Measurements from ENCODE around the gene MMP24. TPM values are rescaled to one million over a fixed set of nuclear protein-coding genes. Genes with fewer than 3 reads are reported as not detected.
"Not testable (repeated sequence)": the region's sequence is repeated elsewhere in the genome, so short reads cannot be mapped to it uniquely, and the experiment has no call there.

Gene MMP24
- 10 to 100 TPM; 15.3 to 24.2 TPM for total RNA-seq
- polyA plus RNA-seq (ENCODE audit: insufficient read length in 2 of 2), result 10 to 100 TPM; 46.6 to 51.0 TPM
- long read RNA-seq, donor 1, full-length matches to known transcripts, result 25 of 271 reads
- long read RNA-seq, donor 1, partial matches to known transcripts, result 191 of 271 reads
- long read RNA-seq, donor 1, other reads (novel, unspliced or antisense), result 55 of 271 reads
- long read RNA-seq, donor 2, full-length matches to known transcripts, result 1 of 7 reads
- long read RNA-seq, donor 2, partial matches to known transcripts, result 6 of 7 reads
- long read RNA-seq, donor 2, other reads (novel, unspliced or antisense), result 0 of 7 reads
- long read RNA-seq, donor 3, full-length matches to known transcripts, result 4 of 4 reads
- long read RNA-seq, donor 3, partial matches to known transcripts, result 0 of 4 reads
- long read RNA-seq, donor 3, other reads (novel, unspliced or antisense), result 0 of 4 reads
- long read RNA-seq, donor 4, partial matches to known transcripts, result 29 of 109 reads
- long read RNA-seq, donor 4, other reads (novel, unspliced or antisense), result 80 of 109 reads

- Histone ChIP-seq H3K9me3 (ENCODE audit: control insufficient read depth, insufficient read depth, low read length) (no peaks in the 10 kb centered on the region), H3K27ac (ENCODE audit: low read depth, low read length) (no peak within 1 kb of the TSS), H3K36me3 (ENCODE audit: control insufficient read depth, insufficient read depth, low read length) (no peaks in the 10 kb centered on the region), H3K27me3 (ENCODE audit: control insufficient read depth, insufficient read depth, low read length) (peaks cover 4% of the 10 kb centered on the region), H3K4me1 (ENCODE audit: control insufficient read depth, insufficient read depth, low read length) (peaks cover 14% of the 10 kb centered on the region), H3K4me3 (ENCODE audit: low read depth, low read length) (peak within 1 kb of the TSS; percentile 35)
- DNase-seq (ENCODE audit: low read depth in 4 of 6, low spot score in 6 of 6), result peak in 2 of 6 donors; percentile 16 to 36
- WGBS (ENCODE audit: insufficient coverage), result 0% methylated on average over 57 of the region's 70 CpGs
Measured at GRCh38 chr20:35226126-35226883, at the start of gene MMP24. TSS of gene MMP24 (plus strand) at chr20:35226690. CDS start at chr20:35226739, 49 bp downstream.

GRCh38 chr20:35179292-35180212, 46.9 kb upstream of the MMP24 start:
- peaks cover 4% of the 10 kb centered on the region for H3K36me3 ChIP-seq (ENCODE audit: control insufficient read depth, insufficient read depth, low read length)
- WGBS (ENCODE audit: insufficient coverage), result 87% methylated on average over 9 of the region's 11 CpGs
- H3K4me1 ChIP-seq (ENCODE audit: control insufficient read depth, insufficient read depth, low read length), result peaks cover 6% of the 10 kb centered on the region
- H3K9me3 ChIP-seq (ENCODE audit: control insufficient read depth, insufficient read depth, low read length), result no peaks in the 10 kb centered on the region
- DNase-seq (ENCODE audit: low read depth in 4 of 6, low spot score in 6 of 6), result no peak
- H3K27me3 ChIP-seq (ENCODE audit: control insufficient read depth, insufficient read depth, low read length), result no peaks in the 10 kb centered on the region
- H3K27ac ChIP-seq (ENCODE audit: low read depth, low read length), result no peak overlapping the region
- no peak overlapping the region for H3K4me3 ChIP-seq (ENCODE audit: low read depth, low read length)

GRCh38 chr20:35180266-35180665, 46.2 kb upstream of the MMP24 start:
- DNase-seq (ENCODE audit: low read depth in 4 of 6, low spot score in 6 of 6), result no peak
- Histone ChIP-seq H3K4me3 (ENCODE audit: low read depth, low read length) (no peak overlapping the region), H3K9me3 (ENCODE audit: control insufficient read depth, insufficient read depth, low read length) (no peaks in the 10 kb centered on the region), H3K36me3 (ENCODE audit: control insufficient read depth, insufficient read depth, low read length) (peaks cover 4% of the 10 kb centered on the region), H3K27ac (ENCODE audit: low read depth, low read length) (no peak overlapping the region), H3K27me3 (ENCODE audit: control insufficient read depth, insufficient read depth, low read length) (no peaks in the 10 kb centered on the region), H3K4me1 (ENCODE audit: control insufficient read depth, insufficient read depth, low read length) (no peaks in the 10 kb centered on the region)
- WGBS (ENCODE audit: insufficient coverage), result 89% methylated on average over 4 of the region's 5 CpGs

GRCh38 chr20:35181731-35182130, 44.8 kb upstream of the MMP24 start:
- Histone ChIP-seq H3K27me3 (ENCODE audit: control insufficient read depth, insufficient read depth, low read length) (no peaks in the 10 kb centered on the region), H3K4me3 (ENCODE audit: low read depth, low read length) (no peak overlapping the region), H3K4me1 (ENCODE audit: control insufficient read depth, insufficient read depth, low read length) (no peaks in the 10 kb centered on the region), H3K36me3 (ENCODE audit: control insufficient read depth, insufficient read depth, low read length) (no peaks in the 10 kb centered on the region), H3K9me3 (ENCODE audit: control insufficient read depth, insufficient read depth, low read length) (no peaks in the 10 kb centered on the region), H3K27ac (ENCODE audit: low read depth, low read length) (no peak overlapping the region)
- DNase-seq (ENCODE audit: low read depth in 4 of 6, low spot score in 6 of 6), result no peak

DNA sequence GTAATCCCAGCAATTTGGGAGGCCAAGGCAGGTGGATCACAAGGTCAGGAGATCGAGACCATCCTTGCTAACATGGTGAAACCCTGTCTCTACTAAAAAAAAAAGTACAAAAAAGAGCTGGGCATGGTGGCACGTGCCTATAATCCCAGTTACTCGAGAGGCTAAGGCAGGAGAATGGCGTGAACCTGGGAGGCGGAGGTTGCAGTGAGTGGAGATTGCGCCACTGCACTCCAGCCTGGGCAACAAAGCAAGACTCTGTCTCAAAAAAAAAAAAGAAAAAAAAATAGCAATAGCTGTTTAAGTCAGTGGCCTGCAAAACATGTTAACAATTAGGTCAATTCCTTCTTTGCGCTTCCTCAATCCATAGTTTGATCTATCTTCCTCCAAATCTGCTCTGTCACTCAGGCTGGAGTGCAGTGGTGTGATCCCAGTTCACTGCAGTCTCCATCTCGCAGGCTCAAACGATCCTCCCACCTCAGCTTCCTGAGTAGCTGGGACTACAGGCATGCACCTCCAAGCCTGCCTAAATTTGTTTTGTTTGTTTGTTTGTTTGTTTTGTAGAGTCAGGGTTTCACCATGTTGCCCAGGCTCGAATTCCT, 39.7 kb upstream of the MMP24 start:
- 89% methylated on average over 9 of the region's 10 CpGs for WGBS (ENCODE audit: insufficient coverage)
- H3K27me3 ChIP-seq (ENCODE audit: control insufficient read depth, insufficient read depth, low read length); H3K9me3 ChIP-seq (ENCODE audit: control insufficient read depth, insufficient read depth, low read length); H3K4me3 ChIP-seq (ENCODE audit: low read depth, low read length); H3K4me1 ChIP-seq (ENCODE audit: control insufficient read depth, insufficient read depth, low read length); H3K27ac ChIP-seq (ENCODE audit: low read depth, low read length); DNase-seq (ENCODE audit: low read depth in 4 of 6, low spot score in 6 of 6); H3K36me3 ChIP-seq (ENCODE audit: control insufficient read depth, insufficient read depth, low read length): not testable (repeated sequence)

DNA sequence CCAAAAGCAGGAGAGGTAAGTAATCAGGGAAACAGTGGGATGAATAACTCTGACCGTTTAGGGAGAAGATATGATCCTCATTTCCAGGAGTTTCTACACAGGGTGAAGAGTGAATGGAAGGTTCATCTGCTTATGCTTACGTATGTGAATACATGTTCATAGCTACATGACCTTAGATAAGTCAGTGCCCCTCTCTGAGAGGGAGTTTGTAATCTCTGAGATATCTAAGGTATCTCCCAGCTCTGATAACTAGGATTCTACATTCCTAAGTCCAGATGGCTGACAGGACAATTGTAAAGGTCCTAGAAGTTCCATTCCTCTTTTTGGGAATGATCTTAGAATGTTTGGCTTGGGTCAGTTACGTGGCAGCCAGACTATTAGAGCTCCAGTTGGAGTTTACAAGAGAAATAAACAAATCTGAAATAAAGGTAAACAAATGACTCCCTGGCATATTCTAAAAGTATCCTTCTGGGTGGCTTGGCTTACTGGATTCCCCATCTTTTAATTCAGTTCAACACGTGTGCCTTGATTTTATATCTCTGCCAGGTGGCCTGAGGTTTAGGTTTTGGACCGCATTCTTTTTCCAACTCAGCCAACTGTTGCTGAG, 38.8 kb upstream of the MMP24 start:
- no peaks in the 10 kb centered on the region for H3K9me3 ChIP-seq (ENCODE audit: control insufficient read depth, insufficient read depth, low read length)
- DNase-seq (ENCODE audit: low read depth in 4 of 6, low spot score in 6 of 6), result no peak
- no peaks in the 10 kb centered on the region for H3K36me3 ChIP-seq (ENCODE audit: control insufficient read depth, insufficient read depth, low read length)
- H3K27ac ChIP-seq (ENCODE audit: low read depth, low read length), result no peak overlapping the region
- no peaks in the 10 kb centered on the region for H3K4me1 ChIP-seq (ENCODE audit: control insufficient read depth, insufficient read depth, low read length)
- H3K27me3 ChIP-seq (ENCODE audit: control insufficient read depth, insufficient read depth, low read length), result no peaks in the 10 kb centered on the region
- 83% methylated on average over 1 of the region's 5 CpGs for WGBS (ENCODE audit: insufficient coverage)
- H3K4me3 ChIP-seq (ENCODE audit: low read depth, low read length), result no peak overlapping the region

- not testable (repeated sequence) for H3K4me3 ChIP-seq (ENCODE audit: low read depth, low read length); DNase-seq (ENCODE audit: low read depth in 4 of 6, low spot score in 6 of 6); H3K4me1 ChIP-seq (ENCODE audit: control insufficient read depth, insufficient read depth, low read length); H3K27ac ChIP-seq (ENCODE audit: low read depth, low read length); H3K27me3 ChIP-seq (ENCODE audit: control insufficient read depth, insufficient read depth, low read length); H3K9me3 ChIP-seq (ENCODE audit: control insufficient read depth, insufficient read depth, low read length); H3K36me3 ChIP-seq (ENCODE audit: control insufficient read depth, insufficient read depth, low read length)
- 46% methylated on average over 5 of the region's 8 CpGs for WGBS (ENCODE audit: insufficient coverage)
Measured at GRCh38 chr20:35189223-35189622, 37.3 kb upstream of the MMP24 start.

DNA sequence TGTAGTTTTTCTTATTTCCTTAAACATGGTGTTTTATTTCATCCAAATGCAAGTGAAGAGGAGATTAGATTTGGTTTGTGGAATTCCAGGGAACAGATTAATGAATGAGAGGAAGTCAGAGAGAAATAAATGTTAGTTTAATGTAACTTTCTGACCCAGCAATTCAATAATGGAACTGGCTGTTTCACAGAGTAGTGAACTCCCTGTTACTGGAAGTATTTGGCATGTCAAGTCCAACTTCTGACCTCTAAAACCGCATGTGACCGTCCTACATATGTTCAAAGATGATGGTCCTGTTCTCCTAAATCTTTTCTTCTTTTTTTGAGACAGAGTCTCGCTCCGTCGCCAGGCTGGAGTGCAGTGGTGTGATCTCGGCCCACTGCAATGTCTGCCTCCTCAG, 35.9 kb upstream of the MMP24 start:
- Histone ChIP-seq H3K36me3 (ENCODE audit: control insufficient read depth, insufficient read depth, low read length) (no peaks in the 10 kb centered on the region), H3K4me3 (ENCODE audit: low read depth, low read length) (no peak overlapping the region), H3K4me1 (ENCODE audit: control insufficient read depth, insufficient read depth, low read length) (no peaks in the 10 kb centered on the region), H3K27ac (ENCODE audit: low read depth, low read length) (no peak overlapping the region), H3K9me3 (ENCODE audit: control insufficient read depth, insufficient read depth, low read length) (no peaks in the 10 kb centered on the region), H3K27me3 (ENCODE audit: control insufficient read depth, insufficient read depth, low read length) (no peaks in the 10 kb centered on the region)
- WGBS (ENCODE audit: insufficient coverage), result 81% methylated on average over 6 of the region's 6 CpGs
- no peak for DNase-seq (ENCODE audit: low read depth in 4 of 6, low spot score in 6 of 6)
